GM18498 (cell line): ENCODE data around the gene GGCT.
A peak's percentile ranks its signal among the peaks of the same experiment; 100 is the strongest.

Source experiments
- ATAC-seq: cut with Tn5 transposase; IDR thresholded peaks from one replicate; pipeline ENCODE4 v1.9.1; 2021; ENCODE audit warnings: mild to moderate bottlenecking, moderate library complexity; ENCODE audit not compliant: unreplicated experiment

The GGCT gene

GRCh38 chr7:30465046-30465810 is 39.4 kb downstream of the GGCT start:
- ATAC-seq: no peak

GRCh38 chr7:30464231-30464671 is 40.4 kb downstream of the GGCT start:
- ATAC-seq: no peak

GRCh38 chr7:30463405-30464145 is 41.1 kb downstream of the GGCT start:
- ATAC-seq: peak; percentile 67

- ATAC-seq: no peak
These were observed 42.5 kb downstream of the GGCT start for GRCh38 chr7:30462179-30462578.

GRCh38 chr7:30460246-30460633 is 44.4 kb downstream of the GGCT start:
- ATAC-seq: no peak

GRCh38 chr7:30459591-30460245 is 44.9 kb downstream of the GGCT start:
- no peak for ATAC-seq

- ATAC-seq: no peak
These were observed 46.3 kb downstream of the GGCT start for GRCh38 chr7:30458311-30458710.

GRCh38 chr7:30453921-30454320 is 50.7 kb downstream of the GGCT start:
- ATAC-seq: no peak

- no peak for ATAC-seq
These were observed 51.6 kb downstream of the GGCT start for GRCh38 chr7:30453016-30453415.

GRCh38 chr7:30452280-30452930 is 52.2 kb downstream of the GGCT start:
- no peak for ATAC-seq

- no peak for ATAC-seq
These were observed 52.9 kb downstream of the GGCT start for GRCh38 chr7:30451539-30452279.

- ATAC-seq: no peak
These were observed 53.6 kb downstream of the GGCT start for GRCh38 chr7:30450983-30451497.

GRCh38 chr7:30450240-30450982 is 54.2 kb downstream of the GGCT start:
- no peak for ATAC-seq

- ATAC-seq: no peak
These were observed 56.0 kb downstream of the GGCT start for GRCh38 chr7:30448461-30449189.

GRCh38 chr7:30447466-30447865 is 57.2 kb downstream of the GGCT start:
- ATAC-seq: no peak
